SH-SY5Y (cell line): ENCODE results near the gene RUSC2.

Experiments used
- GATA2 ChIP-seq: IDR thresholded peaks from 2 replicates; pipeline ENCODE4 v1.6.1; 2011; ENCODE audit warnings: mild to moderate bottlenecking, low read depth, low read length
- GATA3 ChIP-seq: IDR thresholded peaks from 2 replicates; pipeline ENCODE4 v1.6.1; 2011; ENCODE audit warnings: low read depth, mild to moderate bottlenecking, low read length, moderate library complexity

RUSC2 gene

DNA sequence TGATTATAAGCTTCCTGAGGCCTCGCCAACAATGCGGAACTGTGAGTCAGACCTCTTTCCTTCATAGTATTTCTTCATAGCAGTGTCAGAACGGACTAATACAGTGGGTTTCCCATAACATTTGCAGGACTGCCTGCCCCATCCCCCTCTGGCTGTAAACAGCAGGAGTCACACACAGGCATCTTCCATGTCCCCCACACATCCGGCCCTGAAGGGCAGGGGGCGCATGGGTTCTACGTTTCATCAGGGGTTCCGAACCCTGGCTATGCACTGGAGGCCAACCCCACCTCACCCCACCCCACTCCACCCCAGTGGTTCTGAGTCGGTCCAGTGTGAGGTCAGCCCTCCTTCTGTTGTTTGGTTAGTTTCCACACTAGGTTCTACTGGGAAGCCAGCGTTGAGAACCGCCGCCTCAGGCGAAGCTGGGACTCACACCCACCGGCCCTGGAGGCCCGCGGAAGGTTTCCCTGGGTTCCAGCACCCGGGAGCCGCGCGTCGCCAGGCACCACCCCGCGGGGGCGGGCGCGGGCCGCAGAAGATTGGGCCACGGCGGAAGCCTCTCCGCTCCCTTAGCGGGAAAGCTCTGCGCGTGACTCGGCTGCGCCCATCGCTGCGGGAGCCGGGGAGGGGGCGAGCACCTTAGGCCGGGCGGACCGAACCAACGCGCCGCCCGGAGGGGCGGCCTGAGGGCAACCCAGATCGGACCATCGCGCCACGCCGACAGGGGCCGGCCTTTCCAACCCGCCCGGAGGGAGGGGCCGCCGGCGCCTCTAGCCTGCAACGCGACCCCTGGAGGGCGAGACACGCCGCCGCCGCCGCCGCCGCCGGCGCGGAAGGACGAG lies at the start of gene RUSC2:
TSS of gene RUSC2 (plus strand) at position 799 of the 842 bp plus-strand sequence. CDS start 56,411 bp downstream, outside the sequence.
- TF ChIP-seq GATA2 (peak; percentile 24; the same call in 1 of the 2 replicates), GATA3 (no peak)

DNA sequence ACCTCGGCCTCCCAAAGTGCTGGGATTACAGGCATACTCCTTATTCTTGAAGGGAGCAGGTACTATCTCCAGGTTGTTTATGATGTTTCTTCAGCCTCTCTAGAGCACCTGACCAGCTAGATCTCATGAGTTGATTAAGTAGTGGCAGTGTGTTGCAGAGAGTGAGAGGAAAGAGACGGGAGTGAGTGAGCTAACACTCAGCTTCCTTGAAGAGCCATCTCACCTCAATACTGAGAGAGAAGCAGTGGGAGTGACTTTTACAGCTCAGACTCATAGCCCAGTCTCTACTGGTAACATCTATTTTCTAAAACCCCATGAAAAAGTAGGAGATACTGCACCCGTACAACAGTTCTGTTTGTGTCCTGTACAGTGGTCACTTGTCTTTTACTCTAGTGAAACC lies 43.9 kb upstream of the RUSC2 start:
- TF ChIP-seq GATA2 (no peak), GATA3 (no peak)

DNA sequence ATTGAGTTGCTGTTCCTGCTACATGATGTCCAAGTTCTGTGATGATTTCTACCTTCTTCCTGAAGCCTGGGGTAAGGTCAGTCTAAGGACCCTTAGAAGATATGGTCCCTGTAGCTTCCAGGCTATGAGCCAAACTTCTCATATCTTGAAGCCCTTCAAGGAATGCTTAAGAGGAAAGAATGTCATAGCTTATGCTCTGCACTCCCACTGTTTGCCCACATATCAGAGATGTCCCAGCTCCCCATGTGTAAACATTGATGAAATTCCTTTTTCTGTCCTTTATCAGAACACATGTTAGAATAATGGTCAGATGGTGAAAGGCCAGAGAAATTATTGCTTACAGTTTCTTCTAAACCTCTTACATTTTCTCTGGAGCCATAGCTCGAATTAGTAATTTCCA lies 41.4 kb upstream of the RUSC2 start:
- TF ChIP-seq GATA3 (no peak), GATA2 (no peak)

- TF ChIP-seq GATA3, result no peak
- TF ChIP-seq GATA2, result no peak
Measured at GRCh38 chr9:35452481-35452880, 37.4 kb upstream of the RUSC2 start.

GRCh38 chr9:35453786-35454185 lies 36.1 kb upstream of the RUSC2 start:
- TF ChIP-seq GATA2 (no peak), GATA3 (no peak)

- TF ChIP-seq GATA3 (no peak), GATA2 (no peak)
Measured at GRCh38 chr9:35464141-35465025, 25.5 kb upstream of the RUSC2 start.

GRCh38 chr9:35470340-35470739 lies 19.6 kb upstream of the RUSC2 start:
- TF ChIP-seq GATA2, result no peak
- TF ChIP-seq GATA3, result no peak

DNA sequence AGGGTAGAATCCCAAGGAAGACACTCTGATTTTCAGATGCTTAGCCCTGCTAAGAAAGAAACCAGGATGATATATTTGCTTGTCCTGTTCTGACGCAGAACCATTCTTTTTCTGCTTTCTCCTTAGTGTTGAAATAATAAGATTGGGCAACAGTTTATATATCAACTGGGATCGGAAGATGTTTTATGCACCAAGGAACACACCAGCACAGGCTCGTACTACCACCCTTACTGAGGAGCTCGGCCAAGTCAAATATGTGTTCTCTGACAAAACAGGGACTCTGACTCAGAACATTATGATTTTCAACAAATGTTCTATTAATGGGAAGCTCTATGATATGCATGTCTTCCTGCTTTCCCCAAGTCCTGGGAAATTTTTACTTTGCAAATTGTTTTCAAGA lies 19.0 kb upstream of the RUSC2 start:
- no peak for TF ChIP-seq GATA2
- TF ChIP-seq GATA3, result no peak

DNA sequence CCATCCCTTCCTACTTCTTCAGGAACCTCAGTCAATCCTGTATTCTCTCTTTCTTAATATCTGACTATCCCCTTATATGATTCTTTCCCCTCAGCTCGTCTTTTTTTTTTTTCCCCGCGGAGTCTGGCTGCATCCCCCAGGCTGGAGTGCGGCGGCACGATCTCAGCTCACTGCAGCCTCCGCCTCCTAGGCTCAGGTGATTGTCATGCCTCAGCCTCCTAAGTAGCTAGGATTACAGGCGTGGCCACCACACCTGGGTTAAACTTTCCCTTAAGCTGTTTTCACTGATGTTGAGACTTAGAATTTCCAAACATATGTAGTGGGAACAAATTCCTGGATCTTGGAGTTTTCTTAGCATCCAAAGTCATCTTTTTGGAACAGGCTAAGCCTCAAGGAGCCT lies 13.3 kb upstream of the RUSC2 start:
- TF ChIP-seq GATA3 (no peak), GATA2 (no peak)

DNA sequence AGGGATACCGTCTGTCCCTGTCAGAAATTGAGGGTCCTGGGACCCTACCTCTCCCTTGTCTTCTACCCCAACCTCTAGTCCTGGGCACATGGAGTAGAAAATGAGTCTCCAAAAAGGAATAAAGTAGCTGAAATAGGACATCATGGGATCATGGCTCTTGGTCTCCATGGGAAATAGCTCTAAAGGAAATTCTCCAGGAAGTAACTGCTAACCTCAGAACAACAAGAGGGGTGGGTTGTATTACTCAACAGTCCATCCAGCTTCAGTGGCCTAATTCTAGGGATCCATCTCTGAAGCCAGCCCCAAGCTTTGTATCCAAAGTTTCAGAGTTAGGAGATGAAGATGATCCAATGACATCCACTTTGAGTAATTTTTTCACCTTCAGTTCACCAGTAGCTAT lies 11.0 kb upstream of the RUSC2 start:
- TF ChIP-seq GATA3, result no peak
- TF ChIP-seq GATA2, result no peak

- TF ChIP-seq GATA2 (no peak), GATA3 (no peak)
Measured at GRCh38 chr9:35481347-35481975, 8.4 kb upstream of the RUSC2 start.

- TF ChIP-seq GATA2, result no peak
- no peak for TF ChIP-seq GATA3
Measured at GRCh38 chr9:35482071-35482470, 7.8 kb upstream of the RUSC2 start.

- TF ChIP-seq GATA2, result no peak
- no peak for TF ChIP-seq GATA3
Measured at GRCh38 chr9:35484406-35484805, 5.5 kb upstream of the RUSC2 start.

- TF ChIP-seq GATA3 (no peak), GATA2 (no peak)
Measured at GRCh38 chr9:35487081-35487480, 2.8 kb upstream of the RUSC2 start.

DNA sequence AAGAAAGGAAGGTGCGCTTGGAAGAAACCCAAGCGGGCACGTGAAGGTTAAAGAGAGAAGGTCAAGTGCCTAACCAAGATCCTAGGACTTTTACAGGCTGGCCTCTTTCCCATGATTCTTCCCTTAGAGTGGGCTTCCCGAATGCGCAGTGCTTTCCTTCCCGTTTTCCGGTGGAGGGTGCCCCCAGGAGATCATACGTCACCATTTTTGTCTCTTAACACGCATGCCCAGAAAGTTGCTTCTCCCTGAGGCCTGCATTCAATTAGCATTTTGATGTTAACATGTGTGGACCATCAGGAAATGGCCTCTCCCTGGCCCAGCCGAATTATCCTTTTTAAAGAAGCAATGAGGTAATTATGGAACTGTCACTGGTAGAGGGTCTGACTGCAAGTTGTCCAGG lies 1.9 kb upstream of the RUSC2 start:
- TF ChIP-seq GATA3 (no peak), GATA2 (no peak)

GRCh38 chr9:35488566-35489312 lies 1.2 kb upstream of the RUSC2 start:
- TF ChIP-seq GATA3 (no peak), GATA2 (no peak)
